ENCODE measurements around the gene CORO2A. TPM values are rescaled to one million over a fixed set of nuclear protein-coding genes. Genes with fewer than 3 reads are reported as not detected.

CORO2A gene
- total RNA-seq, 4 donors from 2014 or later, result 2.8 to 4.6 (median 4.2) TPM

GRCh38 chr9:98075332-98075805 is 117.1 kb downstream of the CORO2A start:
- Histone ChIP-seq H3K4me1 (no peaks in the 10 kb centered on the region), H3K27me3 (no peaks in the 10 kb centered on the region), H3K27ac (peak overlapping the region in 1 of 2 donors; percentile 60), H3K4me3 (no peak overlapping the region), H3K9me3 (no peaks in the 10 kb centered on the region), H3K36me3 (no peaks in the 10 kb centered on the region)
- no peak for DNase-seq
- TF ChIP-seq CTCF (IDR thresholded peaks at IDR 0.05), result no peak
- no peak for TF ChIP-seq POLR2A (IDR thresholded peaks at IDR 0.05)
- intact Hi-C loops (cut with DNase I; ENCODE audit: low total_unique reads), result no loop called here

GRCh38 chr9:98074115-98074990 is 118.1 kb downstream of the CORO2A start:
- H3K36me3 ChIP-seq, result no peaks in the 10 kb centered on the region
- DNase-seq, result peak; percentile 43 to 52

GRCh38 chr9:98071737-98072136 is 120.7 kb downstream of the CORO2A start:
- Histone ChIP-seq H3K9me3 (no peaks in the 10 kb centered on the region), H3K4me3 (no peak overlapping the region), H3K36me3 (no peaks in the 10 kb centered on the region), H3K27me3 (no peaks in the 10 kb centered on the region), H3K4me1 (no peaks in the 10 kb centered on the region), H3K27ac (no peak overlapping the region)
- intact Hi-C loops (cut with DNase I; ENCODE audit: low total_unique reads), result no loop called here
- TF ChIP-seq CTCF (IDR thresholded peaks at IDR 0.05) (no peak), POLR2A (IDR thresholded peaks at IDR 0.05) (no peak)
- no peak for DNase-seq

More at GRCh38 chr9:98074115-98074990, 118.1 kb downstream of the CORO2A start:
- Histone ChIP-seq H3K4me3 (no peak overlapping the region), H3K9me3 (no peaks in the 10 kb centered on the region), H3K27me3 (no peaks in the 10 kb centered on the region), H3K27ac (peak overlapping the region; percentile 30 to 60), H3K4me1 (no peaks in the 10 kb centered on the region)
- TF ChIP-seq POLR2A (IDR thresholded peaks at IDR 0.05) (no peak), CTCF (IDR thresholded peaks at IDR 0.05) (peak; percentile 61 to 80 (median 66))
- intact Hi-C loops (cut with DNase I; ENCODE audit: low total_unique reads), result no loop called here

Small RNA genes lying within 50 kb of the gene (microRNA-seq; reads per million reads assigned to microRNA genes)
- not detected for gene MIR6854 (ENCODE audit: borderline microRNAs expressed, borderline replicate concordance)

Small RNA genes lying within 50 kb of the gene (small RNA-seq; reads per million reads assigned to genes)
- gene MIR6854 (not detected), gene RF00017 (not detected)

Other genes starting within 250 kb of the CORO2A start
- 100 to 1,000 TPM in 1 of 4 donors, 10 to 100 TPM in 2, 1 to 10 TPM in 1; 9.3 to 162 (median 40.4) TPM for gene ANP32B, start 209.3 kb downstream of the CORO2A start, total RNA-seq
- gene NANS, start 135.9 kb downstream of the CORO2A start, total RNA-seq, result 100 to 1,000 TPM in 1 of 4 donors, 10 to 100 TPM in 3; 37.5 to 187 (median 54.8) TPM
- 10 to 100 TPM in 2 of 4 donors, 1 to 10 TPM in 2; 1.5 to 17.7 (median 10.9) TPM for gene TRIM14, start 73.4 kb downstream of the CORO2A start, total RNA-seq
- 10 to 100 TPM in 1 of 4 donors, 1 to 10 TPM in 3; 2.5 to 10.9 (median 7.5) TPM for gene TBC1D2, start 63.0 kb upstream of the CORO2A start, total RNA-seq